IPS-NIHi11 (cell line): Measurements from ENCODE around the gene SLC17A8.

Experiments used
- DNase-seq: peaks from one replicate; pipeline ENCODE4 v3.0.0; 2012; ENCODE audit warnings: mixed read lengths, low spot score

SLC17A8 gene

GRCh38 chr12:100371146-100371545 lies 14.3 kb downstream of the SLC17A8 start:
- DNase-seq = no peak

- DNase-seq = peak; percentile 57
Measured at GRCh38 chr12:100372853-100373640, 16.2 kb downstream of the SLC17A8 start.

DNA sequence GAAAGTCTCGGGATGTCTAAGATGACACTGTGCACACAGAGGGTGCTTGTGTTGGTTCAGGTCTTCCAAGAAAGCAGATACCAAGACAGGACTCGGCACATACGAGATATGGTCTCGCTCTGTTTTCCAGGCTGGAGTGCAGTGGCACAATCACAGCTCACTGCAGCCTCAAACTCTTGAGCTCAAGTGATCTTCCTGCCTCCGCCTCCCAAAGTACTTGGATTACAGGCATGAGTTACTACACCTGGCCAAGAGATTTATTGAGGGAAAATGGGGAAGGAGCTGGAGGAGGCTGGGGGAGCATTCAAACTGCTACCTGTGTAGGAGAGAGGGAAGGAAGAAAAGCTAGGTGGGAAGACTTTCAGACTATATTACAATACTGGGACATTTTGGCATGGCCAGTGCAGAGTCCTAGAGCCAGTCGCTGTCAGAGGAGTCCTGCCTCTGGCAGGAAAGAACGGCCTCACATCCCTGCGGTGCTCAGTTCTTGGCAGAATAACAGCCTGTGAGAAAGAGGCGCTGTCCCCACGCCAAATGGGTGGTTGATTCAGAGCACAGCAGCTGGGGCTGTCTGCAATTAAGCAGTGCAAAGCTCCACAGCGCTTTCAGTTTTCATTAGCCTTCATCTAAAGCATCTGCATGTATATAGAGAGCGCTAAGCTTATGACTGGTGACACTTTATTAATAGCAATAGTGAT lies 18.3 kb downstream of the SLC17A8 start:
- no peak for DNase-seq

GRCh38 chr12:100376161-100376560 lies 19.3 kb downstream of the SLC17A8 start:
- no peak for DNase-seq

DNA sequence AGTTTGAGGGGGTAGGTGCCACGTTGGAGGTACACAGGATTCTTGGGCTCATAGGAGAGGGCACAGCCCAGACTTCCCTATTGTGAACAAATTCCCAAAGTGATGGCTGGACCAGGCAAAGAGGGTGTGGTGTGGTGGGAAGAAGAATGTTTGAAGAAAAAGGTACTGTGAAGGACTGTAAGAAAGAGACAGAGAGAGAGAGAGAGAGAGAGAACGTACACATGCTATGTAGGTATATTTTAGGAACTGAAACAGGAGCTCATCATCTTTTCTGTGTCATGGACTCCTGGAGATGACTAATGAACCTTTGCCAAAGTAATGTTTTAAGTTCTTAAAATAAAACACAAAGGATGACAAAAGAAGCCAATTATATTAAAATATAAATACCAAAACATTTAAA lies 24.5 kb downstream of the SLC17A8 start:
- no peak for DNase-seq

DNA sequence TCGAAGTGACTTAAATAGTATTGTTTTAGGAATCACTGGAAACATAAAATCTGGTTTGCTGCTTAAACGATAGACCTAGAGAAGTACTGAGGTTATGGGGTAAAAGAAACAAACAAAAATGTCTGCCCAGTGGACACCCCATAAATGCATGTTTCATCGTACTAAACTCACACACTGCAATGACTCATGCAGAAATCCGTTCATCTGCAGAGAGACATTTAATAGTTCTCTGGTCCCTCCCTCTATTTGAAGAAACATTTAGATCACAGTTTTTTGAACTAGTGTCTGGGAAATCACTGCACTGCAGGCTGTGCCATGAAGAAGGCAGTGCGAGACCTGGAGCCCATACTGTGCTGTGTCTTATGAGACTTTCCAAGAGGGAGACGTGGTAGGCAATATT lies 25.5 kb downstream of the SLC17A8 start:
- no peak for DNase-seq

GRCh38 chr12:100383586-100384558 lies 27.0 kb downstream of the SLC17A8 start:
- no peak for DNase-seq

GRCh38 chr12:100384559-100384935 lies 27.7 kb downstream of the SLC17A8 start:
- no peak for DNase-seq

DNA sequence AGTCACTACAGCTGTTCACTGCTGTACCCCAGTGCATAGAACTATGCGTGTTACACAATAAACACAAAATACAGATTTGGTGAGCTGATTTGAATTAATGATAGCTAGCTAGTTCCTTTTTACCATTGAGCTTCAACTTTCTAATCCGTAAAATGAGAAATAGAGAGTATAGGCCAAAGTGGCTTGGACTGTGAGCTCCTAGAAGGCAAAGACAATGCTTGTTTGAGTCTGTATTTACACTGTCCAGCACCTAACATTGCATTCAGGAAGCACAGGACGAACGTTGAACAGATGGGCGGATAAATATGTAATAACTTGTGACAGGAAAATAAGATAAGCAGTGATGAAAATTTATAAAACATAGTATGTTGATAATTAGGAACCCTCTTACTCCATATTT lies 31.5 kb downstream of the SLC17A8 start:
- DNase-seq = no peak

DNA sequence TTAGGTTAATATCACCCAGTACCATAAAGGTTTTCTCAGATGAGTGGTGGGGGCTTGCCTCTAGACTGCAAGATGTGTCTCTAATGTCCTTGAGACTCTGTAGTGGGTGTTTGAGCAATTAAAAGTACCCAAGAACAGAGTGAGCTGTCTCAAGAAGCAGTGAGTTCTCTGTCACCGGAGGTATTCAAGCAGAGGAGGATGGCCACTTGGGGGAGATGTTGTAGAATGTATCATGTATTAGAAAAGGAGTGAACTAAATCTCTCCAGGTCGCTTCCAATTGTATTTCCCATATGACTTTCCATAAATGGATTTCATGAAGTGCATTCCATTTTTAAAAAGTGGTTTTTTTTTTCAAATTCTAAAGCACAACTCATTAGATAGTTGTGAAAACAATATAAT lies 35.0 kb downstream of the SLC17A8 start:
- no peak for DNase-seq

- no peak for DNase-seq
Measured at GRCh38 chr12:100393200-100393599, 36.3 kb downstream of the SLC17A8 start.

DNA sequence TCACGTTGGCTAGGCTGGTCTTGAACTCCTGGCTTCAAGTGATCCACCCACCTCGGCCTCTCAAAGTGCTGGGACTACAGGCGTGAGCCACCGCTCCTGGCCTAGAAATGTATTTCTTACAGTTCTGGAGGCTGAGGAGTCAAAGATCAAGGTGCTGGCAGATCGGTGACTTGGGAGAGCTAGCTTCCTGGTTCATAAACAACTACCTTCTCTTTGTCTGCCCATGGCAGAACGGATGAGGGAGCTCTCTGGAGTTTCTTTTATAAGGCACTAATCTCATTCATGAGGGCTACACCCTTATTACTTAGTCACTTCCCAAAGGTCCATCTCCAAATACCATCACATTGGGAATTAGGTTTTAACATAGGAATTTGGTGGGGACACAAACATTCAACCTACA lies 38.9 kb downstream of the SLC17A8 start:
- no peak for DNase-seq

GRCh38 chr12:100398307-100398706 lies 41.4 kb downstream of the SLC17A8 start:
- no peak for DNase-seq

DNA sequence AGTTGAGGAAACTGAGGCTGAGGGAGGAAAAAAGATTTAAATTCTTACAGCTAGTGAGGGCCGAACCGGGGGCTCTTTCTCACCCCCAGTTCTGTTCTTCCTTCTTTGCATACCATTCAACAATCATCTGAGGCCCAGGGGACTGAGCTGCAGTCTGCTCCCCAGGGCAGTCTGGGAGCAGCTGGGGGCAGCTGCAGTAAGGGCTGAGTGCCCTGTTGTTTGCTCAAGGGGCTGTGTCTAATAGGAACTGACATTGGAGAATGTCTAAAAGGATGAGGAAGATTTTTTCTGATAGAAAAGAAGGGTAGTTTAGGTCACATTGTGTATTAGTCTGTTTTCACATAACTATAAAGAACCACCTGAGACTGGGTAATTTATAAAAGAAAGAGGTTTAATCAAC lies 42.2 kb downstream of the SLC17A8 start:
- no peak for DNase-seq

GRCh38 chr12:100401660-100402059 lies 44.8 kb downstream of the SLC17A8 start:
- DNase-seq = no peak

GRCh38 chr12:100402763-100403162 lies 45.9 kb downstream of the SLC17A8 start:
- DNase-seq = no peak

GRCh38 chr12:100403446-100403845 lies 46.6 kb downstream of the SLC17A8 start:
- no peak for DNase-seq

DNA sequence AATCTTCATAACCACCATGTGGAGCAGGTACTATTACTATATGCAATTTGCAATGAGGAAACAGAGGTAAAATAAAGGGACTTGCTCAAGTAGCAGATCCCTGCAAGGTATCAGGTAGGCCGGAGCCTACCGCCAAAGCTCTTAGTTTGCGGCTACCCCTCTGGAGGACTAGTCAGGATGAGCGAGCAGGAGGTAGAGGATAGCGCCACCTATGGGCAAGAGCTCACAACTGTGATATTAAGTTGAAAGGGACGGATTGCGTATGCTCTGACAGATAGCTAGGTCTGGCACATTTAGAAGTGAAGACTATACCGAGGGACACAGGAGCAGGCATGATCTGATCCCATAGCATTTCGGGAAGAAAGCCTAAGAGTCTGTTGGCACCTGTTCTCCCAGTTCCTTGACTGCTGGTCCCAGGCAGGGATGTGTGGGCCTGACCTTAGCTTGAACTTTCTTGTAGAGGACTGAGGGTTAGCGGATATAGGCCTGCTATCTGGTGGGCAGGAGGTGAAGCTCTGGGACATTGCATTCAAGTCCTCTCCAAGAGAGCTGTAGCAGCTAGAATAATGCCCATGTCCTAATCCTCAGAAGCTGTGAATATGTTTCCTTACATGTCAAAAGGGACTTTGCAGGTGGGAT lies 48.0 kb downstream of the SLC17A8 start:
- DNase-seq = peak; percentile 78

DNA sequence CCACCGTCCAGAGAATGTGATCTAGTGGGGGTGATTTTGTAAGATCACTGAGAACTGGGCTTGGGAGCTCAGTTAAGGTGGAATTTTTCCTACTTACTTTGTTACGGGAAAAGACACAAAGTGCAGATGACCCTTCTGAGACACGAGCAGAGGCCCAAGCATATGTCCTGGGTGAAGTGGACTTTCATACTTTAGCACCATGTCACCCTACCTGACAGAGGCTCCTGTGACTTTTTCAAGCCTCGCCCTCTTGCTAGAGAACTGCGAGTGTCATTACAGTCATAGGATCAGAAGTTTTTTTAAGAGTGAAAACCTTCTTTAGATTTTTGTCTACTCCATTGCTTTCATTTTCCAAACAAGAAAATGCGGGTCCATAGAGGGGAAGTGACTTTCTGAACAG lies 56.1 kb downstream of the SLC17A8 start:
- DNase-seq = no peak

DNA sequence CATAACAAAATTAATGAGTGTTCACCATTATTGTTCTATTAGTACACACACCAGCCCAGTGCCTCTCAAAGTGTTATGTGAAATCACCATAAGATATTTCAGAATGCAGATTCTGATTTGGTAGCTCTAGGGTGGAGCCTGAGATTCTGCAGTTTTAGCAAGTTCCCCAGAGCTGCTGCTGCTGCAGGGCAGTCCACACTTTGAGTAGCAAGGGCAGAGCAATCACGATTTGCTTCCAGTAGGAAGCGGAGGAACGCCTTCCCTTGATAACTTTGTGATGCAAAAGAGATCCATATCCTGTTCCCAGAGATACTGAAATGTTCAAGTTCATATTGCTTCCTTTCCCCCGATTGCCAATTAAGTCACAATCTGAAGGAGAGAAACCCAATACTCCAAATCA lies 57.9 kb downstream of the SLC17A8 start:
- peak; percentile 16 for DNase-seq

GRCh38 chr12:100422646-100423045 lies 65.8 kb downstream of the SLC17A8 start:
- DNase-seq = no peak

DNA sequence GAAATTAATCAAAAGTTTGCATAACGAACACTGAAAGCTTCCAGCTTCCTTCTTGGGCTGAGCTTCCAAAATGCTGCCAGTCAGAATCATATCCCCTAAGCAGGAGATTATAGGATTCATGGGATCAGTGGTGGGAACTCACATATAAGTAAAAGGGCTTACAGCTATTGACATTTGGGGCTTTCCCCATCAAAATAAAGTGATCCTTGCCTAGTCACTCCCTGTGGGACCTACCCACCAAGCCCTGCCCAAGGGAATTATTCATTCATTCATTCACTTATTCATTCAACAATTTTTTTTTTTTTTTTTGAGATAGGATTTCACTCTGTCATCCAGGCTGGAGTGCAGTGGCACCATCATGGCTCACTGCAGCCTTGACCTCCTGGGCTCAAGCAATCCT lies 69.3 kb downstream of the SLC17A8 start:
- no peak for DNase-seq
